Activated CD8-positive, alpha-beta memory T cell treated with anti-CD3 and anti-CD28 coated beads, Interleukin-2, amount 10 ng/mL, durations not matched to agents 7 days and 5 days (primary cell): ENCODE results near the gene UBA6. TPM values are rescaled to one million over a fixed set of nuclear protein-coding genes. Genes with fewer than 3 reads are reported as not detected.
A peak's percentile ranks its signal among the peaks of the same experiment; 100 is the strongest.
"Not testable (repeated sequence)": the region's sequence is repeated elsewhere in the genome, so short reads cannot be mapped to it uniquely, and the experiment has no call there.

ENCODE experiments used
- ATAC-seq: fragments of 150-1000 bp; cut with Tn5 transposase; one replicate; pipeline ENCODE4 v1.10.0; 2021; ENCODE audit warnings: moderate library complexity
- CTCF ChIA-PET: fragments of 350-600 bp; sonication (Branson Sonifier 250); formaldehyde crosslinking; loops from one replicate; lab custom pipeline; 2021; ENCODE audit warnings: antibody characterized with exemption; lab: Charles Lee
- DNase-seq: peaks from one replicate; pipeline ENCODE4 v3.0.0-alpha.2; 2020
- H3K27ac Mint-ChIP-seq: one replicate; pipeline ENCODE4 v1.8.0; 2021; ENCODE audit warnings: mild to moderate bottlenecking, mixed read lengths
- H3K27me3 Mint-ChIP-seq: one replicate; pipeline ENCODE4 v1.8.0; 2021; ENCODE audit warnings: mixed read lengths
- H3K36me3 Mint-ChIP-seq: one replicate; pipeline ENCODE4 v1.8.0; 2021; ENCODE audit warnings: mild to moderate bottlenecking, mixed read lengths
- H3K4me1 Mint-ChIP-seq: one replicate; pipeline ENCODE4 v1.8.0; 2021; ENCODE audit warnings: mixed read lengths
- H3K4me3 Mint-ChIP-seq: one replicate; pipeline ENCODE4 v1.8.0; 2021; ENCODE audit warnings: mild to moderate bottlenecking, moderate library complexity, mixed read lengths
- H3K9me3 Mint-ChIP-seq: one replicate; pipeline ENCODE4 v1.8.0; 2022; ENCODE audit warnings: low read depth, mixed read lengths
- total RNA-seq, 2 experiments: library from RNA; stranded (reverse); gene quantifications; one replicate each; pipeline ENCODE4 v1.2.3, GENCODE V29; 2021

UBA6 gene
- total RNA-seq, 2 experiments from 2014 or later, result 88.2 to 91.2 TPM

GRCh38 chr4:67706682-67707081 is 5.7 kb upstream of the UBA6 start:
- H3K4me3 Mint-ChIP-seq, ATAC-seq, DNase-seq, H3K27ac Mint-ChIP-seq, H3K27me3 Mint-ChIP-seq, CTCF ChIA-PET: not testable (repeated sequence)
- H3K9me3 Mint-ChIP-seq, result peaks cover 14% of the 10 kb centered on the region
- H3K4me1 Mint-ChIP-seq, result peaks cover 36% of the 10 kb centered on the region
- H3K36me3 Mint-ChIP-seq, result peaks cover 62% of the 10 kb centered on the region

- H3K9me3 Mint-ChIP-seq, result peaks cover 14% of the 10 kb centered on the region
- no peak overlapping the region for H3K4me3 Mint-ChIP-seq
- ATAC-seq, result no peak
- no peaks in the 10 kb centered on the region for H3K27me3 Mint-ChIP-seq
- H3K36me3 Mint-ChIP-seq, result peaks cover 66% of the 10 kb centered on the region
- CTCF ChIA-PET, result no interaction called here
- H3K4me1 Mint-ChIP-seq, result peaks cover 40% of the 10 kb centered on the region
- no peak for DNase-seq
- no peak overlapping the region for H3K27ac Mint-ChIP-seq
These were observed 3.9 kb upstream of the UBA6 start for GRCh38 chr4:67704843-67705242.

GRCh38 chr4:67702166-67702565 is 1.2 kb upstream of the UBA6 start:
- Mint-ChIP-seq H3K27ac (peak overlapping the region; percentile 63), H3K27me3 (no peaks in the 10 kb centered on the region), H3K36me3 (peaks cover 59% of the 10 kb centered on the region), H3K9me3 (peaks cover 14% of the 10 kb centered on the region), H3K4me1 (peaks cover 59% of the 10 kb centered on the region), H3K4me3 (peak overlapping the region; percentile 80)
- CTCF ChIA-PET, result interaction anchor here (1.2 kb wide), 1 partner anchor 45 kb away, joined by 4 read pairs; no protein-coding TSS in a partner anchor
- ATAC-seq (no peak), DNase-seq (no peak)

- Mint-ChIP-seq H3K27me3 (no peaks in the 10 kb centered on the region), H3K9me3 (peaks cover 11% of the 10 kb centered on the region), H3K27ac (peak overlapping the region; percentile 95), H3K36me3 (peaks cover 54% of the 10 kb centered on the region), H3K4me3 (peak overlapping the region; percentile 80), H3K4me1 (peaks cover 59% of the 10 kb centered on the region)
- CTCF ChIA-PET, result interaction anchor here (1.0 to 2.5 kb wide), 5 partner anchors 10 to 158 kb away, joined by 3 to 8 read pairs (median 4); no protein-coding TSS in a partner anchor
- no peak for DNase-seq
- ATAC-seq, result no peak
These were observed 529 bp upstream of the UBA6 start for GRCh38 chr4:67701517-67701850.

- H3K27ac Mint-ChIP-seq, result peak overlapping the region; percentile 95
- H3K9me3 Mint-ChIP-seq, result peaks cover 4% of the 10 kb centered on the region
- H3K4me1 Mint-ChIP-seq, result peaks cover 53% of the 10 kb centered on the region
- ATAC-seq (no peak), DNase-seq (no peak)
- CTCF ChIA-PET, result interaction anchor here (1.1 to 2.5 kb wide), 9 partner anchors 9 to 156 kb away, joined by 3 to 8 read pairs (median 4); partner anchors contain the start of genes CENPC and STAP1
- H3K27me3 Mint-ChIP-seq, result no peaks in the 10 kb centered on the region
- peaks cover 49% of the 10 kb centered on the region for H3K36me3 Mint-ChIP-seq
- H3K4me3 Mint-ChIP-seq, result peak overlapping the region; percentile 80
These were observed 728 bp downstream of the UBA6 start for GRCh38 chr4:67700116-67700737.

DNA sequence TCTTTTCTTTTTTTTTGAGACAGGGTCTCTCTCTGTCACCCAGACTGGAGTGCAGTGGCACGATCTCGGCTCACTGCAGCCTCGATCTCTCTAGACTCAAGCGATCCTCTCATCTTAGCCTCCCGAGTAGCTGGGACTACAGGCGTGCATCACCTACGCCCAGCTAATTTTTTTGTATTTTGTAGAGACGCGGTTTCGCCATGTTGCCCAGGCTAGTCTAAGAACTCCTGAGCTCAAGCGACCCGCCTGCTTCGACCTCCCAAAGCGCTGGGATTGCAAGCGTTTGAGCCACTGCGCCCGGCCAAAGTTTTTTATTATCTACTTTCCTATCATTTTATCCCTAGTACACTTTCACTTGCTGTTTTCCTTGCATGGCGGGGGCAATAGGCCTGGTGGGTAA is 1.4 kb downstream of the UBA6 start:
- Mint-ChIP-seq H3K9me3 (no peaks in the 10 kb centered on the region), H3K27ac (peak overlapping the region; percentile 95), H3K4me3 (peak overlapping the region; percentile 80), H3K4me1 (peaks cover 49% of the 10 kb centered on the region), H3K36me3 (peaks cover 49% of the 10 kb centered on the region), H3K27me3 (no peaks in the 10 kb centered on the region)
- CTCF ChIA-PET, result interaction anchor here (1.2 to 2.5 kb wide), 7 partner anchors 8 to 155 kb away, joined by 3 to 8 read pairs (median 4); partner anchors contain the start of genes CENPC and STAP1
- DNase-seq, result no peak
- ATAC-seq, result no peak

- CTCF ChIA-PET, result no interaction called here
- peaks cover 42% of the 10 kb centered on the region for H3K4me1 Mint-ChIP-seq
- H3K36me3 Mint-ChIP-seq, result peaks cover 44% of the 10 kb centered on the region
These were observed 2.9 kb downstream of the UBA6 start for GRCh38 chr4:67697860-67698687.

GRCh38 chr4:67696061-67696460 is 4.9 kb downstream of the UBA6 start:
- Mint-ChIP-seq H3K27me3 (no peaks in the 10 kb centered on the region), H3K27ac (no peak overlapping the region), H3K4me3 (no peak overlapping the region), H3K9me3 (peaks cover 2% of the 10 kb centered on the region), H3K4me1 (peaks cover 30% of the 10 kb centered on the region), H3K36me3 (peaks cover 54% of the 10 kb centered on the region)
- ATAC-seq, result no peak
- DNase-seq, result no peak
- CTCF ChIA-PET, result no interaction called here

More at GRCh38 chr4:67697860-67698687, 2.9 kb downstream of the UBA6 start:
- no peak for ATAC-seq
- no peak for DNase-seq
- H3K9me3 Mint-ChIP-seq, result no peaks in the 10 kb centered on the region
- no peak overlapping the region for H3K4me3 Mint-ChIP-seq
- H3K27ac Mint-ChIP-seq, result peak overlapping the region; percentile 13
- H3K27me3 Mint-ChIP-seq, result no peaks in the 10 kb centered on the region

GRCh38 chr4:67694662-67695061 is 6.3 kb downstream of the UBA6 start:
- no peak for ATAC-seq
- Mint-ChIP-seq H3K27ac (no peak overlapping the region), H3K27me3 (no peaks in the 10 kb centered on the region), H3K4me1 (peaks cover 35% of the 10 kb centered on the region), H3K36me3 (peaks cover 64% of the 10 kb centered on the region), H3K9me3 (peaks cover 2% of the 10 kb centered on the region), H3K4me3 (no peak overlapping the region)
- CTCF ChIA-PET, result interaction anchor here (0.9 kb wide), 1 partner anchor 14 kb away, joined by 3 read pairs; no protein-coding TSS in a partner anchor
- DNase-seq, result no peak

GRCh38 chr4:67691328-67691727 is 9.6 kb downstream of the UBA6 start:
- Mint-ChIP-seq H3K4me3 (no peak overlapping the region), H3K36me3 (peaks cover 61% of the 10 kb centered on the region), H3K4me1 (peaks cover 21% of the 10 kb centered on the region), H3K9me3 (peaks cover 2% of the 10 kb centered on the region), H3K27me3 (no peaks in the 10 kb centered on the region), H3K27ac (no peak overlapping the region)
- no peak for ATAC-seq
- CTCF ChIA-PET, result interaction anchor here (2.2 kb wide), 1 partner anchor 9 kb away, joined by 8 read pairs; the partner anchor contains the start of gene UBA6
- no peak for DNase-seq

DNA sequence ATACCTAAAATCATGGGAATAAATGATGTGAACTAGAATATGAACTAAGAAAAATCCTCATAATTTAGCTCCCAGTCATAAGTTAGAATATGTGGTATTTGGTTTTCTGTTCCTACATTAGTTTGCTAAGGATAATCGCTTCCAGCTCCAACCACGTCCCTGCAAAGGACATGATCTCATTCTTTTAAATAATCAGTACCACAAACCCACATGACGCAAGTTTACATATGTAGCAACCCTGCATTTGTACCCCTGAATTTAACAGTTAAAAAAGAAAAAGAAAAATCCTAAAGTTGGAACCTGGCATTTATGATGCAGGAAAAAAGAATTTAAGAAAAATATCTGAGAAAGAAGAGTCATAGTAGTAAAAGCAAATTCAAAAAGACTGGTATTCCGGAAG is 13.3 kb downstream of the UBA6 start:
- peaks cover 2% of the 10 kb centered on the region for H3K9me3 Mint-ChIP-seq
- CTCF ChIA-PET, result interaction anchor here (1.4 kb wide), 1 partner anchor 14 kb away, joined by 4 read pairs; the partner anchor contains the start of gene UBA6
- ATAC-seq (no peak), DNase-seq (no peak)
- H3K4me3 Mint-ChIP-seq, result no peak overlapping the region
- H3K27ac Mint-ChIP-seq, result no peak overlapping the region
- H3K27me3 Mint-ChIP-seq, result no peaks in the 10 kb centered on the region
- H3K4me1 Mint-ChIP-seq, result peaks cover 32% of the 10 kb centered on the region
- H3K36me3 Mint-ChIP-seq, result peaks cover 55% of the 10 kb centered on the region

- DNase-seq (no peak), ATAC-seq (peak; percentile 53)
- Mint-ChIP-seq H3K27me3 (no peaks in the 10 kb centered on the region), H3K4me1 (peaks cover 36% of the 10 kb centered on the region), H3K4me3 (no peak overlapping the region), H3K27ac (peak overlapping the region; percentile 75), H3K36me3 (peaks cover 47% of the 10 kb centered on the region), H3K9me3 (no peaks in the 10 kb centered on the region)
- CTCF ChIA-PET, result no interaction called here
These were observed 15.5 kb downstream of the UBA6 start for GRCh38 chr4:67685532-67685859.

- Mint-ChIP-seq H3K36me3 (peaks cover 45% of the 10 kb centered on the region), H3K27ac (peak overlapping the region; percentile 75), H3K4me3 (no peak overlapping the region), H3K4me1 (peaks cover 35% of the 10 kb centered on the region), H3K9me3 (no peaks in the 10 kb centered on the region), H3K27me3 (no peaks in the 10 kb centered on the region)
- DNase-seq (no peak), ATAC-seq (peak; percentile 75)
- CTCF ChIA-PET, result no interaction called here
These were observed 16.0 kb downstream of the UBA6 start for GRCh38 chr4:67684839-67685531.
